GM19025 (cell line): ENCODE measurements around the gene RNF19B.

Experiments used
- ATAC-seq: cut with Tn5 transposase; IDR thresholded peaks from one replicate; pipeline ENCODE4 v1.9.1; 2021; ENCODE audit warnings: mild to moderate bottlenecking, low read depth, moderate library complexity; ENCODE audit not compliant: unreplicated experiment

Gene RNF19B

GRCh38 chr1:32969566-32969965, 5.0 kb upstream of the RNF19B start:
- no peak for ATAC-seq

- ATAC-seq, result no peak
Observed at GRCh38 chr1:32967888-32968568, 3.4 kb upstream of the RNF19B start.

- no peak for ATAC-seq
Observed at GRCh38 chr1:32966900-32967299, 2.3 kb upstream of the RNF19B start.

GRCh38 chr1:32965251-32965747, 690 bp upstream of the RNF19B start:
- ATAC-seq, result no peak

GRCh38 chr1:32963746-32964460, 706 bp downstream of the RNF19B start:
- peak; percentile 14 for ATAC-seq

- ATAC-seq, result no peak
Observed at GRCh38 chr1:32962248-32962896, 2.2 kb downstream of the RNF19B start.

- ATAC-seq, result no peak
Observed at GRCh38 chr1:32960819-32961355, 3.7 kb downstream of the RNF19B start.

- no peak for ATAC-seq
Observed at GRCh38 chr1:32960342-32960741, 4.3 kb downstream of the RNF19B start.

GRCh38 chr1:32958827-32959226, 5.8 kb downstream of the RNF19B start:
- no peak for ATAC-seq

- ATAC-seq, result no peak
Observed at GRCh38 chr1:32957017-32957416, 7.6 kb downstream of the RNF19B start.

- no peak for ATAC-seq
Observed at GRCh38 chr1:32954168-32954567, 10.4 kb downstream of the RNF19B start.

GRCh38 chr1:32953495-32953894, 11.1 kb downstream of the RNF19B start:
- no peak for ATAC-seq

GRCh38 chr1:32949519-32949918, 15.1 kb downstream of the RNF19B start:
- ATAC-seq, result no peak

- no peak for ATAC-seq
Observed at GRCh38 chr1:32948905-32949304, 15.7 kb downstream of the RNF19B start.

- no peak for ATAC-seq
Observed at GRCh38 chr1:32948390-32948722, 16.3 kb downstream of the RNF19B start.

GRCh38 chr1:32947669-32948389, 16.8 kb downstream of the RNF19B start:
- no peak for ATAC-seq

- ATAC-seq, result no peak
Observed at GRCh38 chr1:32946413-32946812, 18.2 kb downstream of the RNF19B start.

- ATAC-seq, result no peak
Observed at GRCh38 chr1:32944180-32944579, 20.4 kb downstream of the RNF19B start.

- ATAC-seq, result no peak
Observed at GRCh38 chr1:32939655-32940371, 24.8 kb downstream of the RNF19B start.

GRCh38 chr1:32937061-32937460, 27.5 kb downstream of the RNF19B start:
- ATAC-seq, result no peak
